Panc1 (cell line): ENCODE measurements around the gene CORO2B. TPM values are rescaled to one million over a fixed set of nuclear protein-coding genes. Genes with fewer than 3 reads are reported as not detected.

Source experiments
- ATAC-seq: fragments of 200-7000 bp; cut with Tn5 transposase; 2 replicates; pipeline ENCODE4 v1.9.1; 2020; ENCODE audit warnings: mild to moderate bottlenecking, moderate library complexity
- BruUV-seq: library from RNA; stranded (reverse); fragments of 400-500 nt; replicated peaks from 2 replicates; lab custom pipeline; 2021; lab: Mats Ljungman, UMichigan
- CTCF ChIA-PET: fragments of 300-600 bp; sonication (Branson Sonifier 250); formaldehyde crosslinking; loops from one replicate; lab custom pipeline; 2022; ENCODE audit warnings: antibody characterized with exemption; lab: Charles Lee
- POLR2A ChIA-PET: fragments of 300-600 bp; sonication (Branson Sonifier 250); formaldehyde crosslinking; loops from one replicate; lab custom pipeline; 2022; ENCODE audit warnings: antibody characterized with exemption; lab: Charles Lee
- DNase-seq: peaks from one replicate; pipeline ENCODE4 v3.0.0-alpha.2; 2010; ENCODE audit warnings: low read depth, low spot score
- H3K27ac ChIP-seq: 2 replicates; pipeline ENCODE4 v1.5.1; 2011; ENCODE audit warnings: mild to moderate bottlenecking, low read length, inconsistent platforms
- H3K27me3 ChIP-seq: fragments of 200-500 bp; sonication (Bioruptor generic); 2 replicates; pipeline ENCODE4 v1.6.0; 2014; ENCODE audit warnings: low read length, inconsistent platforms; ENCODE audit not compliant: control insufficient read depth, insufficient read depth
- H3K36me3 ChIP-seq: fragments of 200-500 bp; sonication (Bioruptor generic); 2 replicates; pipeline ENCODE4 v1.5.1; 2014; ENCODE audit warnings: inconsistent platforms, mild to moderate bottlenecking, low read length, moderate library complexity; ENCODE audit not compliant: control insufficient read depth, insufficient read depth
- H3K4me1 ChIP-seq: 2 replicates; pipeline ENCODE4 v1.5.1; 2011; ENCODE audit warnings: inconsistent platforms, mild to moderate bottlenecking, low read length, moderate library complexity; ENCODE audit not compliant: control insufficient read depth, insufficient read depth
- H3K4me3 ChIP-seq, 2 experiments: 2 replicates each; pipeline ENCODE4 v1.5.1; 2011 to 2012; ENCODE audit warnings: low read depth in 2 of 2, low read length in 2 of 2, mild to moderate bottlenecking in 2 of 2, inconsistent platforms in 1 of 2, moderate library complexity in 1 of 2
- H3K9me3 ChIP-seq: fragments of 200-500 bp; sonication (Bioruptor generic); 2 replicates; pipeline ENCODE4 v1.5.1; 2014; ENCODE audit warnings: low read depth, mild to moderate bottlenecking, inconsistent platforms, low read length, moderate library complexity; ENCODE audit not compliant: control insufficient read depth, insufficient read depth
- POLR2AphosphoS5 ChIP-seq: IDR thresholded peaks from 2 replicates; pipeline ENCODE4 v1.6.1; 2012; ENCODE audit warnings: mild to moderate bottlenecking, low read depth, low read length, moderate library complexity
- SIN3A ChIP-seq: IDR thresholded peaks from 2 replicates; pipeline ENCODE4 v1.6.1; 2012; ENCODE audit warnings: low read depth, mild to moderate bottlenecking, low read length, moderate library complexity, borderline replicate concordance; ENCODE audit not compliant: insufficient read depth
- TCF7L2 ChIP-seq: IDR thresholded peaks from 2 replicates; pipeline ENCODE4 v1.6.1; 2011; ENCODE audit warnings: mild to moderate bottlenecking, low read depth, low read length, inconsistent platforms
- in situ Hi-C: cut with HindIII; loops from 2 replicates; pipeline ENCODE4 v1.10.0; 2016; ENCODE audit warnings: low sequenced_read_pairs, low pct_unique_long_range_greater_than_20kb
- intact Hi-C: fragments of 100-400 bp; cut with micrococcal nuclease; formaldehyde crosslinking; loops from one replicate; pipeline ENCODE4 v1.10.0; 2022; ENCODE audit not compliant: unreplicated experiment
- total RNA-seq: library from RNA; stranded (reverse); gene quantifications from one replicate; pipeline ENCODE4 v1.2.1, GENCODE V29; 2021; ENCODE audit not compliant: unreplicated experiment
- TF ChIP-seq, protein P1 (sequence below): fragments of 450-650 bp; IDR thresholded peaks from 2 replicates; pipeline ENCODE4 v1.5.1; 2017; ENCODE audit warnings: mild to moderate bottlenecking
- TF ChIP-seq, protein P2 (sequence below), 2 experiments: IDR thresholded peaks; 2 replicates each; pipeline ENCODE4 v1.6.1; 2011 to 2012; ENCODE audit warnings: low read depth in 2 of 2, control low read depth in 1 of 2, low read length in 1 of 2, mild to moderate bottlenecking in 1 of 2, moderate library complexity in 1 of 2; ENCODE audit not compliant: insufficient read depth in 1 of 2

Gene CORO2B
- total RNA-seq, 1 experiment from 2014 or later, result 0.36 TPM

GRCh38 chr15:68553994-68554720, 24.6 kb upstream of the CORO2B start:
- H3K4me3 ChIP-seq, result no peak overlapping the region
- intact Hi-C loops, result loop anchor here (2.0 kb wide), 3 partner anchors 121 to 371 kb away; no protein-coding TSS in a partner anchor
- POLR2A ChIA-PET, result interaction anchor here (0.6 kb wide), 1 partner anchor 119 kb away, joined by 24 read pairs; no protein-coding TSS in a partner anchor
- DNase-seq (peak; percentile 38), ATAC-seq (0 out of 2 replicates have a peak, but pooled peaks have one; percentile 56)
- H3K27ac ChIP-seq, result no peak overlapping the region
- in situ Hi-C loops, result no loop called here
- TF ChIP-seq, protein P1, sequence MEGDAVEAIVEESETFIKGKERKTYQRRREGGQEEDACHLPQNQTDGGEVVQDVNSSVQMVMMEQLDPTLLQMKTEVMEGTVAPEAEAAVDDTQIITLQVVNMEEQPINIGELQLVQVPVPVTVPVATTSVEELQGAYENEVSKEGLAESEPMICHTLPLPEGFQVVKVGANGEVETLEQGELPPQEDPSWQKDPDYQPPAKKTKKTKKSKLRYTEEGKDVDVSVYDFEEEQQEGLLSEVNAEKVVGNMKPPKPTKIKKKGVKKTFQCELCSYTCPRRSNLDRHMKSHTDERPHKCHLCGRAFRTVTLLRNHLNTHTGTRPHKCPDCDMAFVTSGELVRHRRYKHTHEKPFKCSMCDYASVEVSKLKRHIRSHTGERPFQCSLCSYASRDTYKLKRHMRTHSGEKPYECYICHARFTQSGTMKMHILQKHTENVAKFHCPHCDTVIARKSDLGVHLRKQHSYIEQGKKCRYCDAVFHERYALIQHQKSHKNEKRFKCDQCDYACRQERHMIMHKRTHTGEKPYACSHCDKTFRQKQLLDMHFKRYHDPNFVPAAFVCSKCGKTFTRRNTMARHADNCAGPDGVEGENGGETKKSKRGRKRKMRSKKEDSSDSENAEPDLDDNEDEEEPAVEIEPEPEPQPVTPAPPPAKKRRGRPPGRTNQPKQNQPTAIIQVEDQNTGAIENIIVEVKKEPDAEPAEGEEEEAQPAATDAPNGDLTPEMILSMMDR, result peak; percentile 89
- TF ChIP-seq SIN3A (no peak), POLR2AphosphoS5 (no peak), TCF7L2 (no peak)
- TF ChIP-seq, protein P2, sequence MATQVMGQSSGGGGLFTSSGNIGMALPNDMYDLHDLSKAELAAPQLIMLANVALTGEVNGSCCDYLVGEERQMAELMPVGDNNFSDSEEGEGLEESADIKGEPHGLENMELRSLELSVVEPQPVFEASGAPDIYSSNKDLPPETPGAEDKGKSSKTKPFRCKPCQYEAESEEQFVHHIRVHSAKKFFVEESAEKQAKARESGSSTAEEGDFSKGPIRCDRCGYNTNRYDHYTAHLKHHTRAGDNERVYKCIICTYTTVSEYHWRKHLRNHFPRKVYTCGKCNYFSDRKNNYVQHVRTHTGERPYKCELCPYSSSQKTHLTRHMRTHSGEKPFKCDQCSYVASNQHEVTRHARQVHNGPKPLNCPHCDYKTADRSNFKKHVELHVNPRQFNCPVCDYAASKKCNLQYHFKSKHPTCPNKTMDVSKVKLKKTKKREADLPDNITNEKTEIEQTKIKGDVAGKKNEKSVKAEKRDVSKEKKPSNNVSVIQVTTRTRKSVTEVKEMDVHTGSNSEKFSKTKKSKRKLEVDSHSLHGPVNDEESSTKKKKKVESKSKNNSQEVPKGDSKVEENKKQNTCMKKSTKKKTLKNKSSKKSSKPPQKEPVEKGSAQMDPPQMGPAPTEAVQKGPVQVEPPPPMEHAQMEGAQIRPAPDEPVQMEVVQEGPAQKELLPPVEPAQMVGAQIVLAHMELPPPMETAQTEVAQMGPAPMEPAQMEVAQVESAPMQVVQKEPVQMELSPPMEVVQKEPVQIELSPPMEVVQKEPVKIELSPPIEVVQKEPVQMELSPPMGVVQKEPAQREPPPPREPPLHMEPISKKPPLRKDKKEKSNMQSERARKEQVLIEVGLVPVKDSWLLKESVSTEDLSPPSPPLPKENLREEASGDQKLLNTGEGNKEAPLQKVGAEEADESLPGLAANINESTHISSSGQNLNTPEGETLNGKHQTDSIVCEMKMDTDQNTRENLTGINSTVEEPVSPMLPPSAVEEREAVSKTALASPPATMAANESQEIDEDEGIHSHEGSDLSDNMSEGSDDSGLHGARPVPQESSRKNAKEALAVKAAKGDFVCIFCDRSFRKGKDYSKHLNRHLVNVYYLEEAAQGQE (IDR thresholded peaks at IDR 0.05; ENCODE audit: insufficient read depth in 1 of 2, low read depth in 2 of 2, low read length in 1 of 2), result no peak
- CTCF ChIA-PET, result interaction anchor here (0.6 to 1.6 kb wide), 7 partner anchors 97 to 371 kb away, joined by 3 to 13 read pairs (median 4); no protein-coding TSS in a partner anchor
- H3K27me3 ChIP-seq, result no peaks in the 10 kb centered on the region; the same call in 1 of the 2 replicates
- H3K4me1 ChIP-seq, result no peaks in the 10 kb centered on the region; the same call in 1 of the 2 replicates
- no peaks in the 10 kb centered on the region for H3K9me3 ChIP-seq
- H3K36me3 ChIP-seq, result no peaks in the 10 kb centered on the region
- no TSS peak for BruUV-seq

GRCh38 chr15:68554721-68555678, 23.8 kb upstream of the CORO2B start:
- ATAC-seq, result no peak
- in situ Hi-C loops, result no loop called here
- TF ChIP-seq POLR2AphosphoS5 (no peak), SIN3A (no peak), TCF7L2 (no peak)
- TF ChIP-seq, protein P2 (IDR thresholded peaks at IDR 0.05; ENCODE audit: insufficient read depth in 1 of 2, low read depth in 2 of 2, low read length in 1 of 2), result no peak
- TF ChIP-seq, protein P1, result no peak
- no TSS peak for BruUV-seq
- no peak for DNase-seq
- no peaks in the 10 kb centered on the region for H3K36me3 ChIP-seq
- CTCF ChIA-PET, result interaction anchor here (0.6 to 1.6 kb wide), 9 partner anchors 96 to 370 kb away, joined by 3 to 13 read pairs (median 4); no protein-coding TSS in a partner anchor
- POLR2A ChIA-PET, result no interaction called here
- H3K27me3 ChIP-seq, result no peaks in the 10 kb centered on the region; the same call in 1 of the 2 replicates
- intact Hi-C loops, result loop anchor here (2.0 kb wide), 2 partner anchors 322 to 370 kb away; no protein-coding TSS in a partner anchor
- no peaks in the 10 kb centered on the region for H3K9me3 ChIP-seq
- no peaks in the 10 kb centered on the region; the same call in 1 of the 2 replicates for H3K4me1 ChIP-seq
- H3K4me3 ChIP-seq, result no peak overlapping the region
- H3K27ac ChIP-seq, result no peak overlapping the region
